HG03457 (cell line): ENCODE measurements around the gene PCYT1B.
"Not testable (repeated sequence)": the region's sequence is repeated elsewhere in the genome, so short reads cannot be mapped to it uniquely, and the experiment has no call there.

Experiments used
- ATAC-seq: cut with Tn5 transposase; IDR thresholded peaks from one replicate; pipeline ENCODE4 v1.9.1; 2021; ENCODE audit warnings: moderate number of reproducible peaks; ENCODE audit not compliant: unreplicated experiment

Gene PCYT1B

DNA sequence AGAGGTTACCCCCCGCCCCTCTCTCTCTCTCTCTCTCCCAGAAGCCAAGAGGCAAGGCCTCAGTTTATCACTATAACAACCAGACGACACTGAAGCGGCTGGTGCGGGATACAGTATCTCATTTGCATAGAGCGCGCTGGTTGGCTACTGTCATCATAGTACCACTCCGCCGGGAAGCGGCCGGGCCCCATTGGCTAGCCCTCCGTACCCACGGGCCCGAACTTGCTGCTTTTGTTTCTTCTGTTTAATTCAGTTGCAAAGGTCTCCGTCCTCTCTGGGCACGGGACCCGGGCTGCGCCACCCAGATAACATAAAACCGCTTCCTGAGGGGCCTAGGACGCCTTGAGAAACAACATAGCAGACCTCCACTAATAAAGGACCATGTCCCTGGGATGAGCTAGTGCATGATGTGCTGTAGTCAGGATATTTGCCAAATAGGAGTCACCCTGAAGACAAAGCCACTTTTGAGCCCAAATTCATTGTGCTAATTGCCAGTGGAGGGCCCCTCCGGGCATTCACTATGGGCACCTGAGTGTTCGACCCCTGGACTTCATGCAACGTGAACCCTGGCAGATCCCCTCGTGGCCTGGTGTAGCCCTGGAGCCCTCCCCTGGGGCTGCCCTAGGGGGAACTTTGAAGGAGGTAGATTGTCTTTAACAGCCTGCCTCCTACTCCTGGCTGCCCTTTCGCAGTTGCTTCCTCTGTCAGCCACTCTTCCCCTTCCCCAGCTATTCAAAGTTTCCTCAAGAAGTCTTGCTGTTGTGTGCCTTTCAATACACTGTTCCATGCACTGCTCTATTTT, at the start of gene PCYT1B:
PCYT1B (minus strand) TSS at position 91 of the 802 bp plus-strand sequence. CDS start 242 bp downstream, outside the sequence.
- no peak for ATAC-seq

DNA sequence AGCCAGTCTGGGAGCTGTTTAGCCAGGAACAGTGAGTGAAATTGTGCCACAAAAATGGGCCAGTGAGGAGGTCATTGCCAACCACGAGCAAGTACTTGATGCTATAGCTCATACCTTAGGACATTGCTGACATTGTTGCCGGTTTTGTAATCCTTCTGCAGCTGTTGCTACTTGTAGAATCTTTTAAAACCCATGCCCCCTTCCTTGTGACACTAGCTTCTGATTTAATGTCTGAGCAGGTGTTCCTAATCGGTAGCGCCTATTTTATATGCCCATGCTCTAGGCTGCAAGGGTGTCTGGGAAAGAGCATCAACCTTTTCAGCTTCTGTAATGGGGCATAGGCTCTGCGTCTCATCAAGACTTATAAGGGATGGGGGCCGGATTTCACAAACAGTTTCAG, 49.1 kb upstream of the PCYT1B start:
- no peak for ATAC-seq

DNA sequence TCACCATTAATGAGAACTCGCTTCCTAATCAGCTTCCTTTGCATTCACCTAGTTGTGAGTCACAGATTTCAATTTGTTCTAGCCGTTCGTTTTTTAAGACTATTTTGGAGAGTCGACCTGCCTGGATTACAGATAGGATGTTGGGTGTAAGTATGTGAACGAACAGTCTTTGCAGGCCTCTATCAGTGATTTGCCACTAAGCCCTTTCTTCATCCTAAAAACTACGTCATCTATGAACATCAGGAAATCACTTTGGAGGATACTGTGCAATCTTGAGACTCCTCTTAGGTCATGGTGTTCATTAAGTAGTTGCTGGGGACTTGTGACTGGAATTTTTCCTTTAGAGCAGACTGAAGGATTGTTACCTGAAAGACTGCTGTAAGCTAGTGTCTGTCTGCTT, 47.7 kb upstream of the PCYT1B start:
- ATAC-seq = no peak

DNA sequence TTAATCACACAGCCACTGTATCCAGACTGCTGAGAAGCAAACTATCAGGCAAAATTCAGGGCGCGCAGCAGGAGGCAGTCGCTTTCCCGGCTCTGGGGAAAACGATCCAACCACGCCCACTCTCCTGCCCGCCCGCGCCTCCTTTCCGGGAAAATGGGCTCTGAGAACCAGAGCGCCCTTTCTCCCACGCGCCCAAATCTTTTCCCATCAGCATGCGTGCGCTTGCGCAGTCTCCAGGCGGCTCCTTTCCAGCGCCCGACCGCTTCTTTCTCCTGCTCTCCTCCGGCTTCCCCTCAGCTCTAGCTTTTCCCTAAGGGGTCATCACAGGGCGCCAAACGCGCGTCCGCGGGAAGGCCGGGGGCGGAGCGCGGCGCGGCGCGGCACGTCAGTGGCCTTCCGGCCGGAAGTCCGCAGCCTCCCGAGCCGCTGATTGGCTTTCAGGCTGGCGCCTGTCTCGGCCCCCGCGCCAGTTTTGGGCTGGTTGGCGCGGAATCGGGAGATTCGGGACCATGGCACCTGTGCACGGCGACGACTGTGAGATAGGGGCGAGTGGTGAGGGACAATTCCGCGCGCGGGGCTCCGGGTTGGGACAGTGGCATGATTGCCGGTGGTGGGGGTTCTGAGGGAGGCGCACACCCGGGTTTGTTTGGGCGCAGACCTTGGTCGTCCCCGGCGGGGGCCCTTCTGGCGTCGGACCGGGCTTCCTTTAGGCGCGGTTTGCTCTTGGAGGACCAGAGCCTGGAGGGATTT, 46.5 kb upstream of the PCYT1B start, which contains the start of gene POLA1:
POLA1 (plus strand) TSS at position 466 of the 750 bp plus-strand sequence; CDS start at position 510, 44 bp downstream.
- peak; percentile 89 for ATAC-seq

DNA sequence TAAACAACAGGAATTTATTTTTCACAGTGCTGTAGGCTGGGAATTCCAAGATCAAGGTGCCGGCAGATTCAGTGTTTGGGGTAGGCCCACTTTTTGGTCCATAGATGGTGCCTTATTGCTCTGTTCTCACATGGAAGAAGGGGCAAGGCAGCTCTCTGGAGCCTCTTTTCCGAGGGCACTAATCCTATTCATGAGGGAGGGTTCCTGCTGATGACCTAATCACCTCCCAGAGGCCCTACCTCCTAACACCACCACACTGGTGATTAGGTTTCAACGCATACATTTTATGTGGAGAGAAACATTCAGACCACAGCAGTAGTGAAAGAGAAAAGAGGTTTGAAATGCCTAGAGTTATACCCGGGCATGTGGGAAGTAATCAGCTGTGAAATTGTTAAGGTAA, 45.2 kb upstream of the PCYT1B start:
- ATAC-seq = no peak

DNA sequence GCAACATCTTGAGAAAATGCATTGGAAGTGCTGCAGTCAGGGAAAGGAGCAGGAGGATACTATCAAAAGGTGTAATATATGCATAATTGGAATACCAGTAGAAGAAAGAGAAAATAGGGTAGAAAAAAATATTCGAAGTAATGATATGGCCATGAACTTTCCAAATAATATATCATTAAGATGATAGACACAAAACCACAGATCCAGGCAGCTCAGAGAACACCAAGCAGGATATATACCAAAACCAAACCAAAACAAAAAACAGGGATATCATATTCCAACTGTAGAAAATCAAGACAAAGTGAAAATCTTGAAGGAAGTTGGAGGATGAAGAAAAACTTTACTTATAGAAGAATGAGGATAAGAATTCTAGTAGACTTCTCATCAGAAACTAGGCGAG, 36.9 kb upstream of the PCYT1B start:
- no peak for ATAC-seq

DNA sequence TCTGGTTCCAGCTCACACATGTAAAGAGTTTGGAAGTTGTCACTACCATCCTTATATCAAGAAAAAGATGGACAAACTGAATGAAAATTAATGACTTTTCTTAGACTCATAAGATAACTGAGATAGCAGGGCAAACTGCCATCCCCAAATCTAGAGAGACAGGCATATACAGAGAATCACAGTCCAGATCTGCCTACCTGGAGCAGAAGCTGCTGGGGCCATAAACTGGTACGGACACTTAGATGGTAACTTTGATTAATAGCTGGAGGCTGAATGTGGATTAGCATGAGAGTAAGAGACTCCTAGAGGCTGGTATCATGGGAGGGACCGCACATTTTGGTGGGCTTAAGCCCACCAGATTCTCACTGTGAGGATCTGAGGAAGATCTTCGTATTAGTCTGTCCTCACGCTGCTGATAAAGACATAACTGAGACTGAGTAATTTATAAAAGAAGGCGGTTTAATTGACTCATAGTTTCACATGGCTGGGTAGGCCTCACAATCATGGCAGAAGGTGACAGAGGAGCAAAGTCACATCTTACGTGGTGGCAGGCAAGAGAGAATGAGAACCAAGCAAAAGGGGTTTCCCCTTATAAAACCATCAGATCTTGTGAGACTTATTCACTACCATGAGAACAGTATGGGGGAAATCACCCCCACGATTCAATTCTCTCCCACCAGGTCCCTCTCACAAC, 35.7 kb upstream of the PCYT1B start:
- no peak for ATAC-seq

DNA sequence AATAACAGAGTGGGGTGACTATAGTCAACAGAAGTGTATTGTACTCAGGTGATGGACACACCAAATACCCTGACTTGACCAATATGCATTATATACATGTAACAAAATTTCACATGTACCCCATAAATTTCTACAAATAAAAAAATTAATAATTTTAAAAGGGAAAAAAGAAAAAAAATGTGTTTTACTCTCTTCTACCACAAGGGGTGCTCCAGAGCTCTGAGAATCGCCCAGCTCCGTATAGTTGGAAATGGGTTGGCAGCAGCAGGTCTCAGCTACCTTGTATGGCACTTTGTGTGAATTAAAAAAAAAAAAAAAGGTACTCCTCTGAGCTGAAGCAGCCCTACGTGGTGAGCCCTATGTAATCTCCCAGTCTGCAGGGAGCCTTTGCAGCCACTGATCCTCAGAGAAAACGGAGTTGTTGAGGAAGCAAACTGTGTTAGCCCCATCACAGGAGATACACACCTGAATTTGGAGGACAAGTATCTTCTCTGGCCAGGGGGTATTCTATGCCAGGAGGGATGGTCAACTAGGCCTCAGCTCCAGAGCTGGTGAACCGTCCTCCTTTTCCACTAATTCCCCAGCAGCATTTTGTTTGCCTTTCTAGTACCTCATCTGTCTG, 29.4 kb upstream of the PCYT1B start:
- no peak for ATAC-seq

DNA sequence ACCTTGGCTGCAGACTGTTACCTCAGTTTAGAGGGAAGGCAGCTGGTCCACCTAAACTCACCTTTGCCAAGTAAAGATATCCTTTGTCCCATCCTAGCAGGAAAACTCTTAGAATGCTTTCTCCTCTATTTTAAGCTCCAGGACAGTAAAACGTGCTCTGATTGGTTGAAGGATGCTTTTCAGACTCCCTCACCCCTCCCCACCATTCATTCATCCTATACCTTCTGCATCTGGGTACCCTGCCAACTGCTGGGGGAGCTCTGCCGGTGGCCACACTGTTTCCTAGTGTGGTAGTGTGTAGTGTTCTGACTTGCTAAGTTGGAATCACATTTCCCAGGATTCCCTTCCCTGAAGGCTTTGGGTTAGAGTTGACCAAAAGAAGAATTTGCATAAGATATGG, 26.3 kb upstream of the PCYT1B start:
- no peak for ATAC-seq

DNA sequence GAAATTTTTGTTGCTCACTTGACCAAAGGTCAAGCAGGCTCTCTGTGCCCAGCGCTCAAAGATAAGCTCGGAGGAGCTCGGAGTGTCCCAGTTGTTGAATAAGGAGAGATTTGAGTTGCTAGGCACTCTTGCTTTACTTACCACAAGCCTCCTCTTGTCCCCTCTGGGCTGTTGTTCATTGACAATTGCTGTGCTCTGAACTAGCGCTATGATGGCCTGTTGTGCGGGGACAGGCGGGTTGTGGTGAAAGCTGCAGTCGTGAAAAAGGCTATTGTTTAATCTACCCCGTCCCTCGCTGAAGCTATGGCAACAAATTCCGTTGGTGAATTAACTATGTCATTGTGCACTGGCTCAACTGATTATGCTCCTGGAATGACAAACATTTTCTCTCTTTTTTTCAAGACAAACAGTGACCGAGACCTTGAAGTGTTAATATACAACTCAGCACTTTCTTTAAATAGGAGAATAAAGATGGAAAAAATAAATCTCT, 25.6 kb upstream of the PCYT1B start:
- no peak for ATAC-seq

DNA sequence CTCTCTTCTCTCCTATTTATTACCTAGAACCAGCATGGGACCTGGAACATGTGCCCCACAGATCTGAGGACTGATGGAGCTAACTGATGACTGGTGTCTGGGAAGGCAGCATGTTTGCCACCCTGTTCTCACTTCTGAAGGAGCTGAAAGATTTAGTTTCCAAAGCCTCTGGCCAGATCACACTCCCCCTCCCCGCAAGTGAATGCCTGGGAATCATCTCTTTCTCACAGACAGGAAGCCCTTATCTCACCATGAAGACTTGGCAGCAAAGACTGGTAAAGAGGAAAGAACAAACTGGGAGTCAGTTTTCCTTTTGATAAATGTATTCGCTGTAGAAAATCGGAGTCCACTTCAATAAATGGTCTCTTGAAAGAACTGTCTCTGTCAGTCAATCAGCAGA, 21.0 kb upstream of the PCYT1B start:
- ATAC-seq = no peak

DNA sequence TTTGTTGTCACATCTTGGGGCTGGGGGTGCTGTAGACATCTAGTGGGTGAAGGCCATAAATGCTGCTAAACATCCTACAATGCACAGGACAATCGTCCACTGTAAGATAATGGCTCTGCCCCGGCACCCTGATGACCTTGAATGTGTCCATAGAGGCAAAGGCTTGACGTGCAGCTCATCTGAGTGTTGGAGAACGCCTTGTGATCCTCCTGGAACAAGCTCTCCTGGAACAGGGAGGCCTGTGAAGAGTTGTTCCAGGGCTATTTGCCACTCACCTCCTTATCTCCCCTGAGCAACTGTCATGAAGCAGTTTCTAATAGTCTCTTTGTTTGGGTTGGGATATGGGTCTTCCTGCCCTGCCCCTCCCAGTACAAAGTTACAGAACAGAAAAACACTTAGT, 15.2 kb upstream of the PCYT1B start:
- no peak for ATAC-seq

DNA sequence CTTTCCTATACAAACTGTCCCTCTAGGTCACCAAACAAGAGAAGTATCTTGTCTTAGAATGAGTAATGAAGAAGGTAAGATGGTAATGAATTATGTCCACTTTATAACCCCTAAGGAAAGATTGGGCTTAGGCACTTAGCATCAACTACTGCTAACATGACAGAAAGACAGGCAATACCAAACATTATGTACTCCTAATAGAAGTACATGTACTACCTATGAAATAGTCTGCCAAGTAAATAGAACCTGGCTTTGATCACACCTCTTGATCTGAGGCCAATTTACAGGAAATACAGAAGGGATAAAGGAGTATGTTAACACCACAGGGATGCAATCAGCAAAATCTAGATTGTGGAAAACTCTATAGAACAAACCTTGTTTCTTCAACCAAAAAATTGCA, 14.1 kb upstream of the PCYT1B start:
- ATAC-seq = no peak

DNA sequence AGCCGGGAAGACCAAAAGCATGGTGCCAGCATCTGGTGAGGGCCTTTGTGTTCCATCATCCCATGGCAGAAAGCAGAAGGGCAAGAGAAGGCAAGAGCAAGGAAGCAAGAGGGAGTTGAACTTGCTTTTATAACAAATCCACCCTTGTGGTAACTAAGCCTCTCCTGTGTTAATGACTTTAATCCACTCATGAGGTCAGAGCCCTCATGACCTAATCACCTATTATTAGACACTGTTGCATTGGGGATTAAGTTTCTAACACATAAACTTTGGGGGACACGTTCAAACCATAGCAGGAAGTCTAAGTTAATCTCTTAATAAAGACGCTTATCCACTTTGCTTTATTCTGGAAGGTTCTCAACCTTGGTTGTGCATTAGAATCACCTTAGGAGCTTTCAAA, 12.5 kb upstream of the PCYT1B start:
- ATAC-seq = no peak

DNA sequence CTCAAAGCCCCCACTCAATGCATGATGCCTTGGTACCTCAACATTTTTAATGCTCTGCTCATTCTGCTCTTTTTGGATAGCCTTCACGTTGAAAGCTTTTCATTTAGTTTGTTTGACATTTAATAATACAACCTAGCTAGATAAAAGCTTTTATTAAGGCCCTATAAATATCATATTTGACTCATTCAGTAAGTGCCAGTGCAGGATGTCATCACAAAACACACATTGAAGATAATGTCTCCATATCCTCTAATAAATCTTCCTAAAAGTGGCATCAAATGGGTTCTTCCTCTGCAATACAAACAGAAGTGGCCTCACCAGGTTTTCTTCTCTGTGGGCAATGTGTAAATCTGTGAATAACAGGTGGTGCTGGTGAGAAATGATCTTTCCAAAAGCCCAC, 12.0 kb upstream of the PCYT1B start:
- ATAC-seq = no peak

DNA sequence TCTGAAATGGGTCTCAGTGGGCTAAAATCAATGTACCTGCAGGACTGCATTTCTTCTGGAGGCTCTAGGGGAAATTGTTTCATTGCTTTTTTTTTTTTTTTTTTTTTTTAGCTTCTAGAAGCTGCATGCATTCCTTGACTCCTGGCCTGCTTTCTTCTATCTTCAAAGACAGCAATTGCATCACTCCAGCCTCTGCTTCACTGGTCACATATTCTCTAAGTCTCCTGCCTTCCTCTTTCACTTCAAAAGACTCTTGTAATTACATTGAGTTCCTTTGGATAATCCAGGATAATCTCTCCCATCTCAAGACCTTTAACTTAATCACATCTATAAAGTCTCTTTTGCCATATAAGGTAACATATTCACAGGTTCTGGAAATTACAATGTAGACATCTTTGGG, 11.3 kb upstream of the PCYT1B start:
- no peak for ATAC-seq

DNA sequence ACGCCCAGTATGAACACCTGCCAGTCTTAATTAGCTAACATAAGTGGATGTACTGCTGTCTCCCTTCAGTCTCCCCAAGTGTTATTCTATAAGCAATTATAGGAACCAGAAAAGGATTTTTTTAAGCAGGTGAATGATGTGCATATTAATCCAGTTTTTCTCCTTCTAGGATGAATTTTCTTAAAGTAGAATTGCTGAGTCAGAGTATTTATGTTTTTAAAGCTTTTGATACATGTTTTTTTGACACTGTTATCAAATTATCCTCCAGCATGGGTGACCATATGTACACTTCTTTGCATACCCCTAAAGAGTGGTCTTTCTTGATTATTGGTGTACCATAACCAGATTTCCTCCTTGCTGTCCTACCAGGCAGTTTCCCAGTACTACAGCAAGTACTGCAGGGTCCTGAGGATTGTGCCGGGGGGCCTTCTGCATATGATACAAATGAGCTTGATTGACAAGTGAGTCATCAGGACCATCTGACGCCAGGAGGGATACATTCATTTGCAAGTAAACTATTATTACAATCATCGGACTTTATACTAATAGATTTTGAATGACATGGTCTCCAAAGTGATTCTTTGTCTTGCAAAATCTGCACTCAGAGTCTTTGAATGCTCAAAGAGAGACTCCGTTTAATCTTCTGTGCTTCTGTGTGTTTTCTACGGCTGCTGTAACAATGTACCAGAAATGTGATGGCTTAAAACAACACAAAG, 10.7 kb upstream of the PCYT1B start:
- no peak for ATAC-seq

DNA sequence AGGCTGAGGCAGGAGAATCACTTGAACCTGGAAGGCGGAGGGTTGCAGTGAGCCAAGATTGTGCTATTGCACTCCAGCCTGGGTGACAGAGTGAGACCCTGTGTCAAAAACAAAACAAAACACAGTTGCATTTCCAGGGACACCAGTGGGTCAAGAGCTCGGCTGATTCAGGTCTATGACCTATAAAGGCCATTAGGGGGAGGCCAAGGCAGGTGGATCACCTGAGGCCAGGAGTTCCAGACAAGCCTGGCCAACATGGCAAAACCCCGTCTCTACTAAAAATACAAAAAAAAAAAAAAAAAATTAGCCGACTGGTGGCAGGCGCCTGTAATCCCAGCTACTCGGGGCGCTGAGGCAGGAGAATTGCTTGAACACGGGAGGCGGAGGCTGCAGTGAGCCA, 8.5 kb upstream of the PCYT1B start:
- ATAC-seq = not testable (repeated sequence)

DNA sequence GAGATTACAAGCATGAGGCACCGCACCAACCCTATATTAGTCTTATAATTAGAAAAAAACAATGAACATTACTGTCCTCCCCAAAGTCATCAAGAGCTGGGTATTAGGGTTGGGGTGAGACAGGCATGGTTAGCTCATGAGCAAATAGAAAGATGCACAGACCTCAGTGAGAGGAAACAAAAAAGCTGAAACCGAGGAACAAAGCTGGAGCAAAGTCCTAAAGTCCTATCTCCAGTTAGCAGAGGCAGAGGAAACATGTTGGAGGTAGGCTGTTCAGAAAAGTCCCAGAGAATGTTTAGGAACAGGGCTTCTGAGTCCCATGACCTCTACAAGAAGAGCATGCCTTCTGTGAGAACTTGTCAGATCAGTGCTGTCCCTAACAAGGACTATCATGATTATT, 4.6 kb upstream of the PCYT1B start:
- ATAC-seq = no peak

DNA sequence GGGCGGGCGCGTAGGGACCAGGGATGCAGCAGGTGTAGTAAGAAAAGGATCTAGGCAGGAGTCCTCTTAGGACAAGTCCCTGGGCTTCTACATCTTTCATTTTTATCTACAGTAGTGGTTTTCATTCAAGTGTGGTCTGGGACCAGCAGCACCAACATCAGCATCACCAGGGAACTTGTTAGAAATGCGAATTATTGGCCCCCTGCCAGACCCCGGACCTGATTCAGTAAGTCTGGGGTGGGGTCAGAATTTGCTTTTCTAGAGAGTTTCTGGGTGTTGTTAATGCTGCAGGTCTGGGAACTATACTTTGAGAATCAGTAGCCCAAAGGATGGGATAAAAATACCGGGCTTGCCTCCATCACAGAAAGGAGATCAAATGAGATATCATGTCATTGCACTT, 1.3 kb upstream of the PCYT1B start:
- no peak for ATAC-seq
